LNCaP clone FGC (cell line): ENCODE measurements around the gene FAM117B.

Experiments
- DNase-seq: peaks from one replicate; pipeline ENCODE4 v3.0.0-alpha.2; 2011; ENCODE audit warnings: low read depth
- H3K4me3 ChIP-seq: 2 replicates; pipeline ENCODE4 v1.5.1; 2011; ENCODE audit warnings: mild to moderate bottlenecking, low read depth, low read length, control low read depth
- TF ChIP-seq, protein P1 (sequence below): IDR thresholded peaks from 2 replicates; pipeline ENCODE4 v1.5.1; 2012; ENCODE audit warnings: mild to moderate bottlenecking; ENCODE audit not compliant: control insufficient read depth, insufficient read depth; ENCODE audit errors: extremely low read depth

The FAM117B gene

DNA sequence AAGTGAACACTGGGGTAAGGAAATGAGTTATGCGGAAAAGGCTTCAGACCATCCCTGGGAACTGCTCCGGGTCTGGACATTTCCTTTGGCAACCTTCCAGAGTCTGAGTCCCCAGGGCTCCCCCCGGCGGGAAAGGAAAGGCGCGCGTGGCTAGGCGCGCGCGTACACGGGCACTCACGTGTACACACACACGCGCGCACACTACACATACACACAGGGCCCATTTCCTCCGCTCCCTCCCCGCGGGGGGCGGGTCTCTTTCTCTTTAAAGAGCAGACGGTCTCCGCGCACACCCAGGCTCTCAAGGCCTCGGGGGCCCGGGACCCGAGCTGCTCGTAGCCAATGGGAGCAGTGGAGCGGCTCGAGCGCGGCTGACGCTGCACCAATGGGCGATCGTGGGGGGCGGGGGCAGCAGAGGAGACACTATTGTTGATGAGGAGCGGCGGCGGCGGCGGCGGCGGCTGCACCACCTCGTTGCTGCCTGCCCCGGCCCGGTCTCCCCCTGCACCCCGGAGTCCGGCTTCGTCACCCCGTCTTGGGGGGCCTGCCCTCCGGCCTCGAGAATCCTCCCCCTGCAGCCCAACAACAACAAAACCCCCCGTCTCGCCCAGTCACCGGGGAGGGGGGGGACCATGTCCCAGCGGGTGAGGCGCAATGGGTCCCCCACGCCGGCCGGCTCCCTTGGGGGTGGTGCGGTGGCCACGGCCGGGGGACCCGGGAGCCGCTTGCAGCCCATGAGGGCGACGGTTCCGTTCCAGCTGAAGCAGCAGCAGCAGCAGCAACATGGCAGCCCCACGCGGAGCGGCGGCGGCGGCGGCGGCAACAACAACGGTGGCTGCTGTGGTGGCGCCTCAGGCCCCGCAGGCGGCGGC lies at the start of gene FAM117B:
FAM117B (plus strand) TSS at position 414 of the 872 bp plus-strand sequence; CDS start at position 633, 219 bp downstream.
- peak; percentile 93 for DNase-seq
- TF ChIP-seq, protein P1, sequence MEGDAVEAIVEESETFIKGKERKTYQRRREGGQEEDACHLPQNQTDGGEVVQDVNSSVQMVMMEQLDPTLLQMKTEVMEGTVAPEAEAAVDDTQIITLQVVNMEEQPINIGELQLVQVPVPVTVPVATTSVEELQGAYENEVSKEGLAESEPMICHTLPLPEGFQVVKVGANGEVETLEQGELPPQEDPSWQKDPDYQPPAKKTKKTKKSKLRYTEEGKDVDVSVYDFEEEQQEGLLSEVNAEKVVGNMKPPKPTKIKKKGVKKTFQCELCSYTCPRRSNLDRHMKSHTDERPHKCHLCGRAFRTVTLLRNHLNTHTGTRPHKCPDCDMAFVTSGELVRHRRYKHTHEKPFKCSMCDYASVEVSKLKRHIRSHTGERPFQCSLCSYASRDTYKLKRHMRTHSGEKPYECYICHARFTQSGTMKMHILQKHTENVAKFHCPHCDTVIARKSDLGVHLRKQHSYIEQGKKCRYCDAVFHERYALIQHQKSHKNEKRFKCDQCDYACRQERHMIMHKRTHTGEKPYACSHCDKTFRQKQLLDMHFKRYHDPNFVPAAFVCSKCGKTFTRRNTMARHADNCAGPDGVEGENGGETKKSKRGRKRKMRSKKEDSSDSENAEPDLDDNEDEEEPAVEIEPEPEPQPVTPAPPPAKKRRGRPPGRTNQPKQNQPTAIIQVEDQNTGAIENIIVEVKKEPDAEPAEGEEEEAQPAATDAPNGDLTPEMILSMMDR, result 0 out of 2 replicates have a peak, but pooled peaks have one; percentile 15
- H3K4me3 ChIP-seq, result peak within 1 kb of the TSS; percentile 91

DNA sequence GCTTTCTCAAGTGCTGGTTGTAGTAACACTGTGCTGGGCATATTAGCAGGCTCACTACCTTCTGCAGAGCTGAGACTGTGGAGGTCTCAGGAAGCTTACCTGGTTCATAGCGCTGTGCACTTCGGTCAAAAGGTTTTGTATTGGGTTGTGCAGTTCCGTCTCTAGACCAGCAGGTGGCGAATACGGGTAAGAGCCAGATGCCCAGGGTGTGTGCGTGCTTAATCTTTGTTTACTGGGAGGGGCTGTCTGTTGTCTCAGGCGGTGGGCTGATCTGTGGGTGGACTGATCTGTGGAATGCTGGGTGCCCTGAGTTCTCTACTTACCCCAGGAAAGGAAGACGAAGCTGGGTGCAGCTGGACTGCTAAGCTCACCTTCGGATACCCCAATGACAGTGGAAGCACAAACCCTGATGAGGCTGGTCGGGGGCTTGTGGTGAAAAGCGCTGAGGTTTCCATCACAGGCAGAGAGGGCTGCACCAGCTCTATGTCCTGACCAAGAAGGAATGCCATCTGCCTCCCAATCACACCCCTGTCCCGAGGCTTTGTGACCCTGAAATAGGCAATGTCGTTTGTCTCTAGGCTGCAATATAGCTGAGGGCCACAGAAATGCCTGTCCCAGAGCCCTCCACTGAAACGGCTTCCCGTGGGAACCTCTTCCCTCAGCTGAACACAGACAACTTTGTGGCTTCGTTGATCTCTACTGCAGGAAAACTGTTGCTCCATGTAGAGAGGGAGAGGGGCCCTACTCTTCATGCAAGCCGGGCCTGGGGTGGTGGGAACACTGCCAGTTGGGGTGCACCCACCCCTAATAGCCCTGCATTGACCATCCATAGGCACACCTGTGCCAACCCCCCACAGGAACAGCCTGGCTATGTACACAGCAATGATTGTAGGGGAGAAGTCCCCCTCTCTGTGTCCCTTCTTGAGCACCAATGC lies 45.9 kb upstream of the FAM117B start:
- TF ChIP-seq, protein P1, result peak; percentile 96
- DNase-seq, result peak; percentile 61
- H3K4me3 ChIP-seq, result no peak overlapping the region

DNA sequence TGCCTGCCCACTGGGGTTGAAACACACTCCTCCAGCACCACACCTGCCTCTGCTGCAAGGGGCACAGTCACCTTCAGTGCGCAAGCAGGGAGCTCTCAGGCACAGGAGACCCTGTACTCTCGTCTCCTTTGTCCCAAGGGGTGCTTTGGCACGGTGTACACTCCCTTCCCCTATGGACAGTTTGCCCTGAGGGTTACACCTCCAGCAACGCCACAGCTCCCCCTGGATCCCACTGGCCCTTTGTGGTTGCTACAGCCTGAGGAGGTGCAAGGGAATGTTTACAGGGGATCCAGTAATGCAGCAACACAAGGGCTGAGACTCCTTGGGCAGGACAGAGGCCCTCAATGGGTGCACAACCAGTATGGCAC lies 45.2 kb upstream of the FAM117B start:
- TF ChIP-seq, protein P1, result no peak
- no peak overlapping the region for H3K4me3 ChIP-seq
- DNase-seq, result no peak

DNA sequence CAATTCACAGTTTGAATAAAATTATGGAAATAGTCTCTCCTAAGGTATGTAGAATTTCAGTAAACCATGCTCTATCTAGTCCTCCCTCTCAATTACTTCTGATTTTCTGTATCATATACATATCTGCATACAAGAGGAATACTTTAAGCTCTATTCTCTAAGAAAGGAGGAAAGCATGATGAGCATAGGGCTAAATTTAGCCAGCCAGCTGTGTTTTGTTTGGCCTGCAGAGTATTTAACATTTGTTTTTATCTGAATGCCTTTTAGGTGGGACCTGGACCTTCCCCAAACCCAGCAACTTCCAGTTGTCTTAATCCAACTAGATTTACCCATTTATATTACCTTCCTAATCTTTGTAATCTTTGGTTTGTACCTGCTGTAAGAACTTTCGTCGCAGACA lies 42.2 kb upstream of the FAM117B start:
- no peak for DNase-seq
- no peak overlapping the region for H3K4me3 ChIP-seq
- TF ChIP-seq, protein P1, result no peak

DNA sequence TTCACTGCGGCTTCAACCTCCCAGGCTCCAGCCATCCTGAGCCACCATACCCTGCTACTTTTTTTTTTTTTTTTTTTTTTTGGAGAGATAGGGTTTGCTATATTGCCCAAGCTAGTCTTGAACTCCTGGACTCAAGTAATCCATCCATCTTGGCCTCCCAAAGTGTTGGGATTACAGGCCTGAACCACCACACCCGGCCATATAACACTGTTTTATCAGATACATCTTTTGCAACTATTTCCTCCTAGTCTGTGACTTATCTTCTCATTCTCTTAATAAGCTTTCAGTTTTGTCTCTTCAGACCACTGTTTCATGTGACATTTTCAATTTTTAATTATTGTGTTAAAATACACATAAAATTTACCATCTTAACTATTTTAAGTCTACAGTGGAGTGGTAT lies 35.7 kb upstream of the FAM117B start:
- TF ChIP-seq, protein P1, result no peak
- H3K4me3 ChIP-seq, result no peak overlapping the region
- no peak for DNase-seq

DNA sequence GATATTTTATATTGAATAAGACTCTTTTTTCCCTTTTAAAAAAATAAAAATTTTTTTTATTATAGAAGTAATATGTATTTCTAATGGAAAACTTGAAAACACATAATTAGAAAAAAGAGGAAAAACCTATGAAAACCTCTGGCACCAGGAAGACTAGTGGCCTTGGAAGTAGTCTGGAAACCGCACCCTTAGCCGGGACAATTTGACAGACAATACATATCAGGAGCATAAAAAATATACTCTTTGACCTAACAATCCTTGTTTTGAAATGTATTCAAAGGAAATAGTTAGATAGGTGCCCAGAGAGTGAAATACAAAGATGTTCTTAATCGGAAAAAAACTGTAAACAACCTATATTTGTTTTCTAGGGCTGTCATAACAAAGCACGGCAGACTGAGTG lies 34.9 kb upstream of the FAM117B start:
- no peak for DNase-seq
- TF ChIP-seq, protein P1, result no peak
- no peak overlapping the region for H3K4me3 ChIP-seq
